Suppressor macrophage treated with lipopolysaccharide for 4 hours (primary cell): ENCODE data around the gene HHAT.
"Not testable (repeated sequence)": the region's sequence is repeated elsewhere in the genome, so short reads cannot be mapped to it uniquely, and the experiment has no call there.

Source experiments
- DNase-seq: peaks from one replicate; pipeline ENCODE4 v3.0.0-alpha.2; 2020

The HHAT gene

GRCh38 chr1:210400043-210400840 lies 71.5 kb downstream of the HHAT start:
- DNase-seq: peak; percentile 58

GRCh38 chr1:210402560-210402959 lies 73.9 kb downstream of the HHAT start:
- no peak for DNase-seq

GRCh38 chr1:210405316-210405715 lies 76.6 kb downstream of the HHAT start:
- DNase-seq: no peak

- DNase-seq: not testable (repeated sequence)
These were observed 77.6 kb downstream of the HHAT start for GRCh38 chr1:210406341-210406740.

GRCh38 chr1:210407207-210407886 lies 78.6 kb downstream of the HHAT start:
- peak; percentile 79 for DNase-seq

- DNase-seq: no peak
These were observed 79.2 kb downstream of the HHAT start for GRCh38 chr1:210407887-210408252.

GRCh38 chr1:210412240-210412639 lies 83.5 kb downstream of the HHAT start:
- DNase-seq: no peak

- no peak for DNase-seq
These were observed 85.2 kb downstream of the HHAT start for GRCh38 chr1:210413951-210414350.

GRCh38 chr1:210415846-210416448 lies 87.2 kb downstream of the HHAT start:
- DNase-seq: no peak

GRCh38 chr1:210416681-210417080 lies 88.0 kb downstream of the HHAT start:
- DNase-seq: no peak

GRCh38 chr1:210417881-210418280 lies 89.2 kb downstream of the HHAT start:
- no peak for DNase-seq

GRCh38 chr1:210418863-210419650 lies 90.4 kb downstream of the HHAT start:
- no peak for DNase-seq

GRCh38 chr1:210426696-210427095 lies 98.0 kb downstream of the HHAT start:
- not testable (repeated sequence) for DNase-seq

- DNase-seq: no peak
These were observed 100.0 kb downstream of the HHAT start for GRCh38 chr1:210428696-210429095.

GRCh38 chr1:210434223-210434622 lies 105.5 kb downstream of the HHAT start:
- DNase-seq: no peak

- no peak for DNase-seq
These were observed 108.4 kb downstream of the HHAT start for GRCh38 chr1:210437111-210437510.

GRCh38 chr1:210437781-210438180 lies 109.1 kb downstream of the HHAT start:
- DNase-seq: no peak

GRCh38 chr1:210438928-210439841 lies 110.5 kb downstream of the HHAT start:
- DNase-seq: no peak

- DNase-seq: no peak
These were observed 111.4 kb downstream of the HHAT start for GRCh38 chr1:210440081-210440480.

- DNase-seq: no peak
These were observed 112.3 kb downstream of the HHAT start for GRCh38 chr1:210441028-210441427.

- no peak for DNase-seq
These were observed 116.8 kb downstream of the HHAT start for GRCh38 chr1:210445485-210445884.

- no peak for DNase-seq
These were observed 117.2 kb downstream of the HHAT start for GRCh38 chr1:210445931-210446330.
